ENCODE results near the gene FARS2.

FARS2 gene

GRCh38 chr6:5260661-5261544 lies at the start of gene FARS2, which contains the start of gene LYRM4:
Gene FARS2, plus strand, starts transcription at chr6:5261513.
Gene LYRM4, minus strand, starts transcription at chr6:5260950. Its CDS starts 217 bp downstream, at chr6:5260733.
- peak; percentile 95 for DNase-seq

- DNase-seq = no peak
Measured at GRCh38 chr6:5213836-5214235, 47.5 kb upstream of the FARS2 start.

GRCh38 chr6:5214570-5215052 lies 46.7 kb upstream of the FARS2 start:
- peak; percentile 74 for DNase-seq

GRCh38 chr6:5215159-5215558 lies 46.2 kb upstream of the FARS2 start:
- DNase-seq = no peak

- no peak for DNase-seq
Measured at GRCh38 chr6:5215799-5216198, 45.5 kb upstream of the FARS2 start.

- DNase-seq = no peak
Measured at GRCh38 chr6:5217356-5217755, 44.0 kb upstream of the FARS2 start.

GRCh38 chr6:5219011-5219691 lies 42.2 kb upstream of the FARS2 start:
- no peak for DNase-seq

- DNase-seq = no peak
Measured at GRCh38 chr6:5220443-5220842, 40.9 kb upstream of the FARS2 start.

- DNase-seq = no peak
Measured at GRCh38 chr6:5223309-5223708, 38.0 kb upstream of the FARS2 start.

- DNase-seq = no peak
Measured at GRCh38 chr6:5229356-5229755, 32.0 kb upstream of the FARS2 start.

GRCh38 chr6:5230081-5230480 lies 31.2 kb upstream of the FARS2 start:
- DNase-seq = no peak

GRCh38 chr6:5231289-5231688 lies 30.0 kb upstream of the FARS2 start:
- no peak for DNase-seq

GRCh38 chr6:5234874-5235273 lies 26.4 kb upstream of the FARS2 start:
- no peak for DNase-seq

GRCh38 chr6:5235830-5236229 lies 25.5 kb upstream of the FARS2 start:
- DNase-seq = no peak

GRCh38 chr6:5237805-5238204 lies 23.5 kb upstream of the FARS2 start:
- no peak for DNase-seq

- DNase-seq = no peak
Measured at GRCh38 chr6:5238336-5238735, 23.0 kb upstream of the FARS2 start.

GRCh38 chr6:5241252-5241651 lies 20.1 kb upstream of the FARS2 start:
- DNase-seq = no peak

- DNase-seq = no peak
Measured at GRCh38 chr6:5243069-5243468, 18.2 kb upstream of the FARS2 start.

- no peak for DNase-seq
Measured at GRCh38 chr6:5246141-5247097, 14.9 kb upstream of the FARS2 start.

- DNase-seq = no peak
Measured at GRCh38 chr6:5247201-5247600, 14.1 kb upstream of the FARS2 start.

GRCh38 chr6:5248302-5249098 lies 12.8 kb upstream of the FARS2 start:
- no peak for DNase-seq
